Measurements from ENCODE around the gene KCTD18.

- TF ChIP-seq POLR2A (IDR thresholded peaks at IDR 0.05; ENCODE audit: extremely low read depth, insufficient read length) (no peak), CTCF (IDR thresholded peaks at IDR 0.05; ENCODE audit: low read depth, low read length) (no peak)
Observed at GRCh38 chr2:200449149-200449548, 60.7 kb downstream of the KCTD18 start.

Data from NB4 (cell line).